ENCODE data around the gene ERC2.

The ERC2 gene

DNA sequence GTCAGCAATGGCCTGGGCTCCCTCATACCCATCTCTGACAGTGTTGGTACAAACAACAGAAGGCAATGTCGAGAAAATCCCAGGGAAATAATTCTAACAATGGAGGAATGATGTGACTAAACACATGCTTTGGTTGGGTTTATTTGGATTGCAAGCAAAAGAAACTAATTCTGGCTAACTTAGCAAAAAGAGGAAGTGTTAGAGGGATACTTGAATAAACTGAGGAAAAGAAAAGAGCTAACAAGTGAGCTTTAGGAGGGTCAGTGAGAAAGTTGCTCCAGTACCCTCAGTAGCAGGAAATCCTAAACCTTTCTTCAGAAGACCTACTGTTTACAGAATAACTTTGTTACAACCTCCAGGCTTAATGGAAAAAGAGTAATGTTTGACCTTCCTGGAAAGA, 716.5 kb downstream of the ERC2 start:
- no peak for DNase-seq (ENCODE audit: low read depth, low spot score)

DNA sequence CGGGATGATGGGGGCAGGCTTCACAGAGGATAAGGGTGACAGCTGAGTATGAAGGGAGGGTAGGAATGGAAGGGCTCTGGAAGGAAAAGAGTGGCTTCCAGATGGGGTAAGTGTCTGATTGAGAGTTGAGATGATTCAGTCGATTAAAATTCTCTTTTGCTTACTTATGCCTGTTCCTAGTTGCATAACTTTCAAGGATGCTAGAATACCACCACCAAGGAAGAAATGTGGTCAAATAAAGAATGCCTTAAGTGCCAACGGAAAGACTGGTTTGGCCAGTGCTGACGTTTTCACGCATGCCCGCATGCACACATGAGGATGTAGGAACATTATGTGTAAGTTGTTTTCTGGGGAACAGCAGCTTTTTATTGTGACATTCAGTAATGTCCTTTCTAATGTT, 717.7 kb downstream of the ERC2 start:
- no peak for DNase-seq (ENCODE audit: low read depth, low spot score)

GRCh38 chr3:55749036-55749435, 719.2 kb downstream of the ERC2 start:
- DNase-seq (ENCODE audit: low read depth, low spot score), result no peak

GRCh38 chr3:55746808-55747413, 721.4 kb downstream of the ERC2 start:
- no peak for DNase-seq (ENCODE audit: low read depth, low spot score)

- DNase-seq (ENCODE audit: low read depth, low spot score), result no peak
Observed at GRCh38 chr3:55742832-55743136, 725.5 kb downstream of the ERC2 start.

GRCh38 chr3:55742022-55742831, 726.0 kb downstream of the ERC2 start:
- DNase-seq (ENCODE audit: low read depth, low spot score), result no peak

- DNase-seq (ENCODE audit: low read depth, low spot score), result no peak
Observed at GRCh38 chr3:55737186-55737585, 731.1 kb downstream of the ERC2 start.

DNA sequence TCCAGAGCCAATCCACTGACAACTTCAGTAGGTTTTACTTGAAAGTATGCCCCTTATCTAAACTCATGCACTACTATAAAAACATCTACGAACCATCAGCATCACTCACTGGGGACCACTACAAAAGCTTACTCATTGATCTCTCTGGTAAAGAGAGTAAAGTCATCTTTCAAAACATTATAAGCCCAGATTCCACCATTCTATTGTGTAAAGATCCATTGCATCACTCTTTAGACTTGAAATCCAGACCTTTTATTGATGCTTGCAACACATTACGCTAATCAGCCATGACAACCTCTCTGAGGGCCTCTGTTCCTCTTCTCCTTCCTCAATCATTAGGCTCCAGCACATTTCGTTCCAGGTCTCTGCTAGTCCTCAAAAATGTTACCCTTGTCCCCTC, 732.3 kb downstream of the ERC2 start:
- no peak for DNase-seq (ENCODE audit: low read depth, low spot score)

GRCh38 chr3:55731741-55732140, 736.5 kb downstream of the ERC2 start:
- DNase-seq (ENCODE audit: low read depth, low spot score), result no peak

DNA sequence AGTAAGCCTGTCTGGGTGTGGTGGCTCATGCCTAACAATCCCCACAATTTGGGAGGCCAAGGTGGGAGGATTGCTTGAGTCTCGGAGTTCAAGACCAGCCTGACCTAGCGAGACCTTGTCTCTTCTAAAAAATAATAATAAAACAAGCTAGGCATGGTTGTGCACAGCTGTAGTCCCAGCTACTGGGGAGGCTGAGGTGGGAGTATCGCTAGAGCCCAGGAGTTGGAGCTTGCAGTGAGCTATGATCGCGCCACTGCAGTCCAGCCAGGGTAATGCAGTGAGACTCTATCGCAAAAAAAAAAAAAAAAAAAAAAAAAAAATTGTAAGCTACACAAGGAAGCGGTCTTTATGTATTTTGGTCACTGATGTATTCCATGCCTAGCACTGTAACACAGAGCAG, 738.7 kb downstream of the ERC2 start:
- DNase-seq (ENCODE audit: low read depth, low spot score), result no peak

DNA sequence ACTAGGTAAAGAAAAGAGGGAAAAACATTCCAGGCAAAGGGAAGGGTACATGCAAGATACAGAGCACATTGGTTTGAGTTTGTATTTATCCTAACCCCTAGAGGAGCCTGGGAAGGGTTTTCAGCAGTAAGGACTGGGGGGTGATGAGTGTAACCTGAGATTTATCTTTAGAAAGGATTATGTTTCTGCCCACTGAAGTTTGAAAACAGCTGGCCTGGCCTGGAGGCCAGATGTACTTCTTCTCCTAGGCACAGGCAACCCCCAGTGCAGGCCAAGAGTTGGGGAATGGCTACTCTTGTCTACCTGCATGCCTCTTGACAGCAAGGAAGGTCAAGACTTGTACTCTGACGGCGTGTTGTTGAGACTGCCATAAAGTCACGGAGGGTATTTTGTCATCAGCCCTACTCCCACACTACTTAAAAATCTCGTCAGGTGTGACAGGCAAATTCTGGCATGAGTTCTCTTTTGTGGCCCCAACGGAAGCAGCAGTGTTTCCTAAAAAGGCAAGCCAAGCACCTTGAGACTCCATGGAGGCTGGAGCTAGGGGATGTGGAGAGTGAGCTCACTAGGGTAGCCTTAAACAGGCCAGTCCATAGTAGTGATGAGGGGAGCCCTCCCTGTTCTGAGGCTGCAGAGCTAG, 739.7 kb downstream of the ERC2 start:
- no peak for DNase-seq (ENCODE audit: low read depth, low spot score)

DNA sequence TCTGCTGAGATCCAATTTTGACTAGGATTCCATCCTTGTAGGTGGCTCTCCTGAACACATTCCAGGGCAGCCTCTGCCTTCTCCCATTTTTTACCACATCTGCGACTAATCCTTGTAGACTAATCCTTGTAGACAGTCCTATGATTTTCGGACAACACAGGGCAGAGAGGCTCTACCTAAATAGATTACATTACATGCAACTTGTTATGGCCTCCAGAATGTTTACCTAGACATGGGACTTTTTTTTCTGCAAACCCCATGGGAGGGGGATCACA, 741.8 kb downstream of the ERC2 start:
- DNase-seq (ENCODE audit: low read depth, low spot score), result no peak

DNA sequence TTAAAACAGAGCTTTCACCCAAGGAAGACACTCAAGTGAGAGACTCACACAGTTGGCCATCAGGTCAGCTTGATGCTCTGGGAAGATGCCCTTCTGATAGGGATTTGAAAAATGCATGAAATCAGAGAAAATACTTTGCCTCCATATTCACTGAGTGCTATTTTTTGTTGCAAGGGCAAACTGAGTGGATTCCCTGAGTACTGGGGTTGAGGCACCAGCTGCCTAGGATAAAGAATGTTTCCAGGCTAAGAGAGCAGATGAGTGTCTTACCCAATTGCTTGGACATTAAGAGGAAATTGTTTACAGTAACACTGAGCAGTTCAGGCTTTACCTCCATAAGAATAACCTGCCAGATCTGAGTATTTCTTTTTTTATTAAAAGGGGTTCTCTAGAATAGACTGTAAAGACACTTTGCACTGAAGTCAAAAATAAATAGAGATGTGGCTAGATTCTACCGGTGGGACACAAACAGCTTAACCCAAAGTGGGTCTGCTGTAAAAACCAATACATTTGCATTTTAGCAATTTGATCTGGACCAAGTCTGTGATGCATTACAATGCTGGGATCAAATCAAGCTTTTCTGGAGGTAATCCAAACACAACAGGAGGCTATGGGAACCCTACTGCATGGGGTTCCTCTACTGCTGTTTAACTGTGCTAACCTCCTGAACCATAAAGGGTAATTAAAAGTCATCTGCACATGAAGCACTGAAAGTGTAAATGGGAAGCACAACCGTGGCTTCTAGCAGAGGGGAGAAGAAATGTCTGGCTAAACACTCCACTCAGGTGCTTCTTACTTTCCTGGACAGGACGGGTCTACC, 742.4 kb downstream of the ERC2 start:
- DNase-seq (ENCODE audit: low read depth, low spot score), result no peak

DNA sequence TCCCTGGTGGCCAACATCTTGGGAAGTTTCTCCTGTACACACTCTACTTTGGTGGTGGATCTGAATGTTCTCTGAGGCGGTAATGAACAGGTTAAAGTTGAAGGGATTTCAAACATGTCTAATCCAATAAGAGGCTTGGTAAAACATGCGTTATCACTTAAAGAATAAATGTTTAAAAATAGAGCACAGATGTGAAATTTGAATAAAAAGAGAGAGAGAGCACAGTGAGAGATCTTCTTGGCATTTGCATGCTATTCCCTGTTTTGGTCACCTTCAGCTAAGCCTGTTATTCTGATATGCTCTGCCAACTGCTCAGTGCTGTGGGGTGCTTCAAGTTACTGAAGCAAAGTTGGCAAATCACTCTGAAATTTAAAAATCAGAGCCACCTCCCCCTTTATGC, 743.4 kb downstream of the ERC2 start:
- DNase-seq (ENCODE audit: low read depth, low spot score), result no peak

DNA sequence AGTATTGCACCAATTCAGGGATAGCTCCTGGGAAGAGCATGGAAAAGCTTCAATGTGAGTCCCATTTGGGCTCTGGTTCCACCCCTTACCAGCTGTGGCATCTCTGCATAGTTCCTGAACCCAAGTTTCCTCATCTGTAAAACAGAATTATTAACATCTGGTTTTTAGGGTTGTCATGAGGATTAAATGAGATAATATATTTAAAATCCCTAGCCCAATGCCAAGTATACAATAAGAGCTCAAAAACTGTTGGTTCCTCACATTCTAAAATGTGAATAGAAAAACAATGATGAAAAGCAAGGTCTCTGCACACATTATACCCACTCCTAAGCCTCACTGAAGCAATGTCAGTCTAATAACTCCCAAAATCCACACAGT, 743.9 kb downstream of the ERC2 start:
- DNase-seq (ENCODE audit: low read depth, low spot score), result no peak

- no peak for DNase-seq (ENCODE audit: low read depth, low spot score)
Observed at GRCh38 chr3:55723653-55724406, 744.4 kb downstream of the ERC2 start.

GRCh38 chr3:55721716-55722484, 746.4 kb downstream of the ERC2 start:
- DNase-seq (ENCODE audit: low read depth, low spot score), result no peak

DNA sequence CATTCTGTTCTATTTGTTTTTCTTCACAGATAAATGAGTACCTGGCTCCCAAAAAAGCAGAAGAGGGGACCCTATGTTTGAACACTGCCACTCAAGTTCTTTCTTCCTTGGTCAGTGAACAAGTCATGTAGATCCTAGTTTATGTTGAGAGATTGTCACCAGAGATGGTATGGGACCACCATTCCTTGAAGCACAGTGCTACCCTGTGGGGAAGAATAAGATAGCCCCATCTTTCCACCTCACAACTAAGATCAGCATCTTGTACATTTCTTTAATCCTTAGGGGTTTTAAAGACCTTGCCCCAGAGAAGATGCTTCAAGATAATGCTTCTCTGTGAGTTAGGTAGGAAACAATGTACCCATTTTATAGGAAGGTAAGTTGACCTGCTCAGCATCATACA, 747.7 kb downstream of the ERC2 start:
- DNase-seq (ENCODE audit: low read depth, low spot score), result no peak

GRCh38 chr3:55719508-55719907, 748.8 kb downstream of the ERC2 start:
- DNase-seq (ENCODE audit: low read depth, low spot score), result no peak

GRCh38 chr3:55719006-55719405, 749.3 kb downstream of the ERC2 start:
- no peak for DNase-seq (ENCODE audit: low read depth, low spot score)

DNA sequence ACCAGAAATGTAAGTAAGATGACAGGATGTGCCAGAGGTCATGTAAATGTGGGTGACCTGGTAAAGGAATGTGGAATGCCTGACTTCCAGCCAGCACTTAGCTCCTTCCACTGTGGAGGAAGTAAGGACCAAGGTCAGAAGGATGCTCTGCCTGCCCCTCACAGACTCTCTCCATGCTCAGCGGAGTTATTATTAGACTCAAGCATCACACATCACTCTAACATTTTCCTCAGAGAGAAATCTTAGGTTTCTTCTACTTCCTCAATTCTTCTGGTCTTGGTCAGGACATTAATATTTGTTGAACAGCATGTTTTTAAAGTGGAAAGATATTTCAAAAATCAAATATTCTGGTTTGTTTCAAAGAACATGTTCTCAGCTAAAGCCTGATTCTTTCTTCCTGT, 749.7 kb downstream of the ERC2 start:
- DNase-seq (ENCODE audit: low read depth, low spot score), result no peak
